GM10266 (cell line): ENCODE data around the gene CPVL.

ENCODE experiments used
- DNase-seq: peaks from one replicate; pipeline ENCODE4 v3.0.0; 2012; ENCODE audit errors: extremely low spot score
- TF ChIP-seq, protein P1 (sequence below): IDR thresholded peaks from 2 replicates; pipeline ENCODE4 v1.5.1; 2012; ENCODE audit warnings: mild to moderate bottlenecking, low read depth; ENCODE audit not compliant: control insufficient read depth, insufficient read depth; ENCODE audit errors: missing control alignments

CPVL gene

DNA sequence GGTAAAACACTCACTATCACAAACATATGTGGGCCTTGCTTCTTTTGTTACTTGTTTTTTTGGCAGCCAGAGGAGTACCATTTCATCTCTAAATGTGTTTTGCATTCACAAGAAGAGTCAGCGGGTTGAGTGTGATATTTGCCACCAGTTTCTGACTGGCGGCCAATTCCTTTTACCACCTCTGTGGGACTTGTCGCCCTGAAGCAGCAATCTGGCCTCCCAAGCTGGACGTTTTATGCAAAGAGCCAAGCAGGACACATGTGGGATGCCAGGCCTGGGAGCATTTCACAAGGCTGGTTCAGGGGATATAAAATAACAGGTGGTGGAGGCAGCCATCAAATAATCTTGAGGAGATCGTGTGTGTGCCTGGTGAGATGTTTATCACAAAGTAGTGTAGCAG is 126.4 kb downstream of the CPVL start:
- TF ChIP-seq, protein P1, sequence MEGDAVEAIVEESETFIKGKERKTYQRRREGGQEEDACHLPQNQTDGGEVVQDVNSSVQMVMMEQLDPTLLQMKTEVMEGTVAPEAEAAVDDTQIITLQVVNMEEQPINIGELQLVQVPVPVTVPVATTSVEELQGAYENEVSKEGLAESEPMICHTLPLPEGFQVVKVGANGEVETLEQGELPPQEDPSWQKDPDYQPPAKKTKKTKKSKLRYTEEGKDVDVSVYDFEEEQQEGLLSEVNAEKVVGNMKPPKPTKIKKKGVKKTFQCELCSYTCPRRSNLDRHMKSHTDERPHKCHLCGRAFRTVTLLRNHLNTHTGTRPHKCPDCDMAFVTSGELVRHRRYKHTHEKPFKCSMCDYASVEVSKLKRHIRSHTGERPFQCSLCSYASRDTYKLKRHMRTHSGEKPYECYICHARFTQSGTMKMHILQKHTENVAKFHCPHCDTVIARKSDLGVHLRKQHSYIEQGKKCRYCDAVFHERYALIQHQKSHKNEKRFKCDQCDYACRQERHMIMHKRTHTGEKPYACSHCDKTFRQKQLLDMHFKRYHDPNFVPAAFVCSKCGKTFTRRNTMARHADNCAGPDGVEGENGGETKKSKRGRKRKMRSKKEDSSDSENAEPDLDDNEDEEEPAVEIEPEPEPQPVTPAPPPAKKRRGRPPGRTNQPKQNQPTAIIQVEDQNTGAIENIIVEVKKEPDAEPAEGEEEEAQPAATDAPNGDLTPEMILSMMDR = no peak
- no peak for DNase-seq

DNA sequence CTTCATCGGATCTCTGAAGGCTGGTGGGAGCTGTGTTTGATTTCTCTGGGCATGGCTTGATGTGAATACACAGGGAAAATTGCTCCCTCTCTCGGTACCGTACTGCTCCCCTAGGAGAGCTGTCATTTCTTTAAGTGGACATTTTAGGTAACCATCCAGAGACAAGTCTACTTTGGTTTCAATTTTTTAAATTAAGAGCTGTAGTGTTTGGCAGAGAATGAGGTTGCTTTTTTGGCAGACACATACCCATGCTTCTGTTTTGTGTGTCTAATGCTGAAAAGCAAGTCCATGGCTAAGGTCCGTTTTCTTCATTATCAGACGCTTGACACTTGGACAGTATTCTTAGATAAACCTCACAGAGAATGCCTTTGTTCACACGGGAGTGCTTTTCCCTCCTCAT is 127.0 kb downstream of the CPVL start:
- TF ChIP-seq, protein P1 = no peak
- no peak for DNase-seq

DNA sequence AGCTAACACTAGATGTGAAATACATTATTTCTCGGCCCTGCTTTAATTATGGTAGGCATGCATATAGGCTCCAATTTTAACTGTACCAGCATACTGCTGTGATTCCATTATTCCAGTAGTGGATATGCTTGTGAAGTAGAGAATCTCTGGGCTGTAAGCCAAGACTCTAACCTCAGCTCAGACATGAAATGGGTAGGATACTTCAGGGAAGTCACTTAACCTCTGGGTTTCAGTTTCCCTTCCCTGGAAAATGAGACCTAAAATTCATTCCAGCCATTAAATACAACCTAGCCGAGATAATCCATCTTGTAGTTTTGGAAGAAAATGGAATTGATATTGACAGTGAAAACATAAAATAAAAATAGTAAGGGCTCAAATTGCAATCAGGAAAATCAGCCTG is 128.6 kb downstream of the CPVL start:
- TF ChIP-seq, protein P1 = no peak
- DNase-seq = no peak

DNA sequence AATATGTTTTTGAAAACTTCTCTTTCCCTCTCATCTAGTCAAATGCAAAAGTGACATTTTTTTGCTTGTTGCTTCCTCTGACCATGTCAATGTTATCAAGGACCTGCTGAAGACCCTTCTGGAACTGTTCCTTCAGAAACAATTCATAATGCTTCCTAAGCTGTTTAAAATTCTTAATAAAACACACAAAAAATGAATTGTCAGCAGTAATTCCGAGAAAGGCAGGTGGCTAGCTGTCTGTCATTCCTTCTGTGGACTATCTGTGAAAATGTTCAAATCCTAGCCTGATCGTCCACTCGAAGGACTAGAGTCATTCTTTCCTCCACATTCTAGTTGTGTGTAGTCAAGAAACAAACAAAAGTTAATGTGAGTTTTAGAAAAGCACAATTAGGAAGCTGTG is 131.6 kb downstream of the CPVL start:
- DNase-seq = no peak
- TF ChIP-seq, protein P1 = no peak

DNA sequence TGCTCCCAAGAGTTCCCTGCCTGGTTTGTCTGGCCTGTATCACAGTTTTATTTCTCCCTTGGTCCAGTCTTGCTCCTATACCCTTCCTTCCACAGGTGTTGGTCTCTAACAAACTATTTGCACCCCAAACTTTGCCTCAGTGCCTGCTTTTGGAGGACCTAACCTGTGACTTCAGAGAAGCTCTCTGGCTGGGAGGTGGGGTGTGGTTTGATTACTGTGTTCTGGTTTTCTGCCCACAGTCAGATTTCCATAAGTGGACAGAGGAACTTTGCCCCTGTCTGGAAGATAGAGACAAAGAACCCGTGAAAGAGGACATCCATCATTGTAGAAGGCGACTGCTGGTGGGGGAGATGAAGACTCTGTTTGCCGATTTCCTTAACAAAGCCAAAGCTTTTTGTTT is 132.4 kb downstream of the CPVL start:
- TF ChIP-seq, protein P1 = no peak
- DNase-seq = no peak

DNA sequence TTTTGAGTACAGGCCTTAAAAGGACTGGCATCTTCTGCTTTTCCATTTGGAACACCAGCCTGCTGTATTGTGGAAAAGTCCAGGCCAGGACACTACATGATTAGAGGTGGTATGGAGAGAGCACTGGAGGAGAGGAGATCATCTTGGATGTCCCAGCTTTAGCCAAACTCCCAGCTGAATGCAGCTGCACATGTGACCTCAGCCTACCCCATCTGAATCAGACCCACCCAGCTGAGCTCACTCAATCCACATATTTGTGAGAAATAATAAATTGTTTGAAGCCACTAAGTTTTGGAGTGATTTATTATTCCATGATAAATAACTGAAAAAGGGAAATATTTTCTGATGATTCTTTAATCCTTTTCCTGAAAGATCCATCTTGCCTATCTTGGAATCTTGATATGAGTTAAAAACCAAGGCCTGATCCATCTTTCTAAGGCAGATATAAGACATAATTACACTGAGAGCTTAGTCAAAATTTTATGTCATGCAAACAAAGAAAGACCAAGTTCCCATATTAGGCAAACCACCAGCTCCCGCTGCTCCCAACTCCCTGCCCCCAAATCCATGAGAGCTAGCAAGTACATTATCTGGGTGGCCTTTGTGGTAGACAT is 133.1 kb downstream of the CPVL start:
- TF ChIP-seq, protein P1 = no peak

DNA sequence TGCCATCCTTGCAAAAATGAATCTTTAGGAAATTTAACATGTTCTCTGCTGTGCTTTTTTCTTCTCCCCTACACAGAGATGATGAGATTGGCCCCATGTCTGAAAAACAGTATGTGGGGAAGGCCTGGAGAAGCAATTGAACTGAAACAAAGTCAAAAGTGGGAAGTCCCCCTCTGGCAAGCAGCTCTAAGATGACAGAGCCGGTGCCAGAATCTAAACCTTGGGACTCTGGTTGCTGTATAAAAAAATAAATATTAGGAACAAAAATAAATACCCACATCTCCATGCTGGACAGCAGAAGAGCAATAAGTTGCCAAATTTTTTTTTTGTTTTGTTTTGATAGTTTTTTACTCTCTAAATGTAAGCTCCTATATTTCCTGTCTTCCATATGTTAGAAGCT is 136.4 kb downstream of the CPVL start:
- TF ChIP-seq, protein P1 = no peak
- no peak for DNase-seq

More for the DNA sequence above, 133.1 kb downstream of the CPVL start:
- DNase-seq = no peak
